ENCODE data around the gene SPARCL1. TPM values are rescaled to one million over a fixed set of nuclear protein-coding genes. Genes with fewer than 3 reads are reported as not detected.
"Not testable (repeated sequence)": the region's sequence is repeated elsewhere in the genome, so short reads cannot be mapped to it uniquely, and the experiment has no call there.

Gene SPARCL1, protein sequence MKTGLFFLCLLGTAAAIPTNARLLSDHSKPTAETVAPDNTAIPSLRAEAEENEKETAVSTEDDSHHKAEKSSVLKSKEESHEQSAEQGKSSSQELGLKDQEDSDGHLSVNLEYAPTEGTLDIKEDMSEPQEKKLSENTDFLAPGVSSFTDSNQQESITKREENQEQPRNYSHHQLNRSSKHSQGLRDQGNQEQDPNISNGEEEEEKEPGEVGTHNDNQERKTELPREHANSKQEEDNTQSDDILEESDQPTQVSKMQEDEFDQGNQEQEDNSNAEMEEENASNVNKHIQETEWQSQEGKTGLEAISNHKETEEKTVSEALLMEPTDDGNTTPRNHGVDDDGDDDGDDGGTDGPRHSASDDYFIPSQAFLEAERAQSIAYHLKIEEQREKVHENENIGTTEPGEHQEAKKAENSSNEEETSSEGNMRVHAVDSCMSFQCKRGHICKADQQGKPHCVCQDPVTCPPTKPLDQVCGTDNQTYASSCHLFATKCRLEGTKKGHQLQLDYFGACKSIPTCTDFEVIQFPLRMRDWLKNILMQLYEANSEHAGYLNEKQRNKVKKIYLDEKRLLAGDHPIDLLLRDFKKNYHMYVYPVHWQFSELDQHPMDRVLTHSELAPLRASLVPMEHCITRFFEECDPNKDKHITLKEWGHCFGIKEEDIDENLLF
- total RNA-seq (2014; rRNA removed; shearing (Covaris generic)), result not detected in 2 replicates
- polyA plus RNA-seq (2016; fragmentation: Nextera tagmentation; extraction: Ambion mirVana), result not detected in 2 replicates

DNA sequence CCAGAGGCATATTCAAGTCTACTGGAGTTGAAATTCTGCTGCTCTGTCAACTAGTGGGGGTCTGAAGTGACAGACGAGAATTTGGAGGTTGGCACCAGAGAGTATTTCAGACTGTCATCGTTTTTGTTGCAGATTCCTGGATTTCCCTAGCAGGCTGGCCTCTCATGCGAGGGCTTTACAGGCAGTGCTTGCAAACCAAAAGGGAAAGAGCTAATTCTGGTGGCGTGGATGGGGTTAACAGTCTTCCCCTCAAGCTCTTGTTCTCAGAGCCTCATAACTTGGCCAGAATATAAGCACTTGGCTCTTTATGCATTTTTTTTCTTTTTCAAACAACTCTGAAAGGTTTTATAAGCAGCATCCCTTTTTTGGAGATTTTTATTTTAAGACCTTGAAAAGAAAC is at the start of gene SPARCL1:
TSS of gene SPARCL1 (minus strand) at position 190 of the 400 bp plus-strand sequence. CDS start 29,802 bp downstream, outside the sequence.
- Histone ChIP-seq H2AFZ (no peak within 1 kb of the TSS), H3K4me1 (ENCODE audit: insufficient read depth) (0 out of 2 replicates have a peak, but pooled peaks cover 7% of the 10 kb centered on the region), H3K27ac (no peak within 1 kb of the TSS), H3K27me3 (replicated peaks; ENCODE audit: insufficient read depth) (no peaks in the 10 kb centered on the region), H3F3A (ENCODE audit: insufficient read depth) (no peaks in the 10 kb centered on the region), H4K20me1 (ENCODE audit: insufficient read depth) (no peaks in the 10 kb centered on the region), H3K9me3 (ENCODE audit: low read depth) (no peaks in the 10 kb centered on the region), H3K79me2 (ENCODE audit: insufficient read depth) (no peaks in the 10 kb centered on the region), H3K4me2 (ENCODE audit: unreplicated experiment) (no peak within 1 kb of the TSS), H3K9me2 (ENCODE audit: insufficient read depth) (no peaks in the 10 kb centered on the region), H3K36me3 (ENCODE audit: low read depth) (no peaks in the 10 kb centered on the region), H3K4me3 (no peak within 1 kb of the TSS), H3K9ac (no peak within 1 kb of the TSS)
- no peak for DNase-seq
- in situ Hi-C loops (cut with MboI), result no loop called here
- 38 to 40% methylated on average over 4 of the region's 4 CpGs for WGBS, 2 experiments (ENCODE audit: low coverage in 1 of 2, low lambda C conversion rate in 2 of 2, missing lambda C conversion rate in 2 of 2)
- TF ChIP-seq EZH2phosphoT487 (IDR thresholded peaks at IDR 0.05; ENCODE audit: insufficient read depth, low read depth) (no peak), EZH2 (IDR thresholded peaks at IDR 0.05; ENCODE audit: insufficient read depth, poor library complexity, severe bottlenecking) (no peak)

GRCh38 chr4:87575983-87576382 is 46.8 kb upstream of the SPARCL1 start:
- Histone ChIP-seq H3K4me3 (no peak overlapping the region), H3K9me2 (ENCODE audit: insufficient read depth) (no peaks in the 10 kb centered on the region), H2AFZ (no peak overlapping the region), H3K9me3 (ENCODE audit: low read depth) (no peaks in the 10 kb centered on the region), H3F3A (ENCODE audit: insufficient read depth) (no peaks in the 10 kb centered on the region), H3K27ac (no peak overlapping the region), H4K20me1 (ENCODE audit: insufficient read depth) (no peaks in the 10 kb centered on the region), H3K9ac (no peak overlapping the region), H3K4me1 (ENCODE audit: insufficient read depth) (no peaks in the 10 kb centered on the region), H3K4me2 (ENCODE audit: unreplicated experiment) (no peak overlapping the region), H3K36me3 (ENCODE audit: low read depth) (no peaks in the 10 kb centered on the region), H3K27me3 (replicated peaks; ENCODE audit: insufficient read depth) (no peaks in the 10 kb centered on the region), H3K79me2 (ENCODE audit: insufficient read depth) (no peaks in the 10 kb centered on the region)
- DNase-seq, result no peak
- in situ Hi-C loops (cut with MboI), result no loop called here
- TF ChIP-seq EZH2phosphoT487 (IDR thresholded peaks at IDR 0.05; ENCODE audit: insufficient read depth, low read depth), result no peak
- no peak for TF ChIP-seq EZH2 (IDR thresholded peaks at IDR 0.05; ENCODE audit: insufficient read depth, poor library complexity, severe bottlenecking)

- TF ChIP-seq EZH2phosphoT487 (IDR thresholded peaks at IDR 0.05; ENCODE audit: insufficient read depth, low read depth) (no peak), EZH2 (IDR thresholded peaks at IDR 0.05; ENCODE audit: insufficient read depth, poor library complexity, severe bottlenecking) (no peak)
- Histone ChIP-seq H3K27me3 (replicated peaks; ENCODE audit: insufficient read depth) (no peaks in the 10 kb centered on the region), H3K27ac (no peak overlapping the region), H3K9ac (no peak overlapping the region), H3K4me2 (ENCODE audit: unreplicated experiment) (no peak overlapping the region), H3K79me2 (ENCODE audit: insufficient read depth) (no peaks in the 10 kb centered on the region), H2AFZ (no peak overlapping the region), H3K9me2 (ENCODE audit: insufficient read depth) (no peaks in the 10 kb centered on the region), H4K20me1 (ENCODE audit: insufficient read depth) (no peaks in the 10 kb centered on the region), H3F3A (ENCODE audit: insufficient read depth) (no peaks in the 10 kb centered on the region), H3K4me1 (ENCODE audit: insufficient read depth) (no peaks in the 10 kb centered on the region), H3K9me3 (ENCODE audit: low read depth) (no peaks in the 10 kb centered on the region), H3K4me3 (no peak overlapping the region), H3K36me3 (ENCODE audit: low read depth) (no peaks in the 10 kb centered on the region)
- DNase-seq, result no peak
- 80 to 95% methylated on average over 1 of the region's 1 CpG for WGBS, 2 experiments (ENCODE audit: low coverage in 1 of 2, low lambda C conversion rate in 2 of 2, missing lambda C conversion rate in 2 of 2)
- in situ Hi-C loops (cut with MboI), result no loop called here
These were observed 46.2 kb upstream of the SPARCL1 start for GRCh38 chr4:87575408-87575807.

- Histone ChIP-seq H2AFZ (no peak overlapping the region), H3K4me3 (no peak overlapping the region), H3K27me3 (replicated peaks; ENCODE audit: insufficient read depth) (no peaks in the 10 kb centered on the region), H3K79me2 (ENCODE audit: insufficient read depth) (no peaks in the 10 kb centered on the region), H3K4me1 (ENCODE audit: insufficient read depth) (no peaks in the 10 kb centered on the region), H3K9ac (no peak overlapping the region), H3K36me3 (ENCODE audit: low read depth) (no peaks in the 10 kb centered on the region), H3K9me2 (ENCODE audit: insufficient read depth) (no peaks in the 10 kb centered on the region), H4K20me1 (ENCODE audit: insufficient read depth) (no peaks in the 10 kb centered on the region), H3F3A (ENCODE audit: insufficient read depth) (no peaks in the 10 kb centered on the region), H3K9me3 (ENCODE audit: low read depth) (no peaks in the 10 kb centered on the region), H3K27ac (no peak overlapping the region), H3K4me2 (ENCODE audit: unreplicated experiment) (no peak overlapping the region)
- in situ Hi-C loops (cut with MboI), result no loop called here
- no peak for TF ChIP-seq EZH2 (IDR thresholded peaks at IDR 0.05; ENCODE audit: insufficient read depth, poor library complexity, severe bottlenecking)
- TF ChIP-seq EZH2phosphoT487 (IDR thresholded peaks at IDR 0.05; ENCODE audit: insufficient read depth, low read depth), result no peak
- WGBS, 2 experiments (ENCODE audit: low coverage in 1 of 2, low lambda C conversion rate in 2 of 2, missing lambda C conversion rate in 2 of 2), result 19 to 24% methylated on average over 3 of the region's 3 CpGs
- peak; percentile 70 for DNase-seq
These were observed 45.8 kb upstream of the SPARCL1 start for GRCh38 chr4:87574996-87575395.

GRCh38 chr4:87574376-87574775 is 45.2 kb upstream of the SPARCL1 start:
- DNase-seq; H3K27me3 ChIP-seq (replicated peaks; ENCODE audit: insufficient read depth); H3K36me3 ChIP-seq (ENCODE audit: low read depth); H3K27ac ChIP-seq; H4K20me1 ChIP-seq (ENCODE audit: insufficient read depth); in situ Hi-C loops (cut with MboI); H3K4me2 ChIP-seq (ENCODE audit: unreplicated experiment); H2AFZ ChIP-seq; H3K4me1 ChIP-seq (ENCODE audit: insufficient read depth); H3K9me2 ChIP-seq (ENCODE audit: insufficient read depth); H3K9me3 ChIP-seq (ENCODE audit: low read depth); H3K9ac ChIP-seq; H3K4me3 ChIP-seq; H3F3A ChIP-seq (ENCODE audit: insufficient read depth); H3K79me2 ChIP-seq (ENCODE audit: insufficient read depth): not testable (repeated sequence)
